Epithelial cell of proximal tubule (primary cell): ENCODE data around the gene ERCC4. TPM values are rescaled to one million over a fixed set of nuclear protein-coding genes. Genes with fewer than 3 reads are reported as not detected.

Experiments used
- DNase-seq: peaks from one replicate; pipeline ENCODE4 v3.0.0-alpha.2; 2011; ENCODE audit warnings: low read depth
- H3K4me3 ChIP-seq: 2 replicates; pipeline ENCODE4 v1.5.1; 2011; ENCODE audit warnings: low read depth, mild to moderate bottlenecking, low read length
- CTCF ChIP-seq: conservative IDR thresholded peaks from 2 replicates; pipeline ENCODE4 v1.5.1; 2012; ENCODE audit warnings: low read depth, mild to moderate bottlenecking, low read length
- total RNA-seq: library from RNA; depleted of rRNA; stranded (reverse); fragments of >200 nt; gene quantifications from 2 replicates; pipeline ENCODE4 v1.2.3, GENCODE V29; 2015

ERCC4 gene
- total RNA-seq, 1 donor from 2014 or later = 14.2 TPM

GRCh38 chr16:13983625-13984024, 63.7 kb downstream of the ERCC4 start:
- H3K4me3 ChIP-seq = no peak overlapping the region
- no peak for DNase-seq
- TF ChIP-seq CTCF = no peak

- TF ChIP-seq CTCF = no peak
- no peak overlapping the region for H3K4me3 ChIP-seq
- no peak for DNase-seq
These were observed 64.8 kb downstream of the ERCC4 start for GRCh38 chr16:13984794-13985193.

- DNase-seq = no peak
- no peak for TF ChIP-seq CTCF
- no peak overlapping the region for H3K4me3 ChIP-seq
These were observed 68.1 kb downstream of the ERCC4 start for GRCh38 chr16:13988038-13988437.

- TF ChIP-seq CTCF = no peak
- DNase-seq = no peak
- no peak overlapping the region for H3K4me3 ChIP-seq
These were observed 72.4 kb downstream of the ERCC4 start for GRCh38 chr16:13992322-13992721.

- DNase-seq = no peak
- no peak for TF ChIP-seq CTCF
- no peak overlapping the region for H3K4me3 ChIP-seq
These were observed 73.0 kb downstream of the ERCC4 start for GRCh38 chr16:13992976-13993375.

GRCh38 chr16:13994239-13995106, 74.5 kb downstream of the ERCC4 start:
- TF ChIP-seq CTCF = no peak
- no peak overlapping the region for H3K4me3 ChIP-seq
- DNase-seq = no peak

GRCh38 chr16:13995194-13995593, 75.2 kb downstream of the ERCC4 start:
- DNase-seq = no peak
- TF ChIP-seq CTCF = no peak
- no peak overlapping the region for H3K4me3 ChIP-seq
